SK-N-SH (cell line): ENCODE measurements around the gene CYP4F22. TPM values are rescaled to one million over a fixed set of nuclear protein-coding genes. Genes with fewer than 3 reads are reported as not detected.

Experiments
- CTCF ChIA-PET: fragments of 300-600, 350-600 bp; formaldehyde crosslinking; extraction: SDS; loops from one replicate; lab custom pipeline; 2021; lab: Yijun Ruan, JAX
- POLR2A ChIA-PET: fragments of 350-600 bp; sonication (Branson Sonifier 250); formaldehyde crosslinking; extraction: SDS; loops from one replicate; lab custom pipeline; 2020; ENCODE audit warnings: antibody characterized with exemption, inconsistent platforms; lab: Yijun Ruan, JAX
- DNase-seq: peaks from one replicate; pipeline ENCODE4 v3.0.0; 2012
- H2AFZ ChIP-seq: fragments of 200-600 bp; sonication (generic); 2 replicates; pipeline ENCODE4 v1.8.1; 2016; ENCODE audit warnings: antibody characterized with exemption, mild to moderate bottlenecking, low read depth
- H3F3A ChIP-seq: fragments of 200-600 bp; sonication (generic); replicated peaks from 2 replicates; pipeline ENCODE3; 2016; ENCODE audit warnings: antibody characterized with exemption, mild to moderate bottlenecking; ENCODE audit not compliant: insufficient read depth
- H3K27ac ChIP-seq, 2 experiments: fragments of 200-500 bp in 1 of 2; fragments of 200-600 bp in 1 of 2; sonication (Bioruptor generic) in 1 of 2; sonication (generic), shearing (Covaris generic) in 1 of 2; 2 replicates each; pipeline versions ENCODE4 v1.5.1 to v1.6.1; 2014 to 2016; ENCODE audit warnings: low read depth in 2 of 2, inconsistent platforms in 1 of 2, low read length in 1 of 2, mild to moderate bottlenecking in 1 of 2, mixed read lengths in 1 of 2
- H3K27me3 ChIP-seq: fragments of 200-600 bp; sonication (generic), shearing (Covaris generic); 2 replicates; pipeline ENCODE4 v1.6.1; 2016; ENCODE audit warnings: mixed run types; ENCODE audit not compliant: insufficient read depth
- H3K36me3 ChIP-seq, 2 experiments: fragments of 200-500 bp in 1 of 2; fragments of 200-600 bp in 1 of 2; sonication (Bioruptor generic) in 1 of 2; sonication (generic) in 1 of 2; replicated peaks in 1 of 2; 2 replicates each; pipeline versions ENCODE3 to v1.5.1; 2014 to 2016; ENCODE audit warnings: low read length in 1 of 2, mild to moderate bottlenecking in 1 of 2; ENCODE audit not compliant: insufficient read depth in 2 of 2, control insufficient read depth in 1 of 2
- H3K4me1 ChIP-seq, 2 experiments: fragments of 200-500 bp in 1 of 2; fragments of 200-600 bp in 1 of 2; sonication (Bioruptor generic) in 1 of 2; sonication (generic), shearing (Covaris generic) in 1 of 2; 2 replicates each; pipeline versions ENCODE4 v1.5.1 to v1.6.1; 2014 to 2016; ENCODE audit warnings: low read depth in 1 of 2, low read length in 1 of 2, mixed run types in 1 of 2; ENCODE audit not compliant: insufficient read depth in 2 of 2, control insufficient read depth in 1 of 2
- H3K4me2 ChIP-seq: fragments of 200-600 bp; sonication (generic), shearing (Covaris generic); 2 replicates; pipeline ENCODE4 v1.6.1; 2017; ENCODE audit warnings: mixed run types
- H3K4me3 ChIP-seq, 2 experiments: fragments of 200-500 bp in 1 of 2; fragments of 200-600 bp in 1 of 2; sonication (Bioruptor generic) in 1 of 2; sonication (generic), shearing (Covaris generic) in 1 of 2; 2 replicates each; pipeline versions ENCODE4 v1.5.1 to v1.8.1; 2014 to 2016; ENCODE audit warnings: low read depth in 2 of 2, inconsistent platforms in 1 of 2, low read length in 1 of 2, mild to moderate bottlenecking in 1 of 2, mixed read lengths in 1 of 2, moderate library complexity in 1 of 2
- H3K79me2 ChIP-seq: fragments of 200-600 bp; sonication (generic); 2 replicates; pipeline ENCODE4 v1.8.1; 2017; ENCODE audit warnings: mild to moderate bottlenecking; ENCODE audit not compliant: insufficient read depth
- H3K9ac ChIP-seq: fragments of 200-600 bp; sonication (generic); 2 replicates; pipeline ENCODE4 v1.6.1; 2017; ENCODE audit warnings: mixed run types
- H3K9me2 ChIP-seq: fragments of 200-600 bp; sonication (generic); 2 replicates; pipeline ENCODE4 v1.6.1; 2017; ENCODE audit warnings: mixed run types
- H3K9me3 ChIP-seq: fragments of 200-600 bp; sonication (generic); 2 replicates; pipeline ENCODE4 v1.6.1; 2017; ENCODE audit warnings: mixed run types, mild to moderate bottlenecking, moderate library complexity
- H4K20me1 ChIP-seq: fragments of 200-600 bp; sonication (generic); 2 replicates; pipeline ENCODE4 v1.6.1; 2017; ENCODE audit warnings: mild to moderate bottlenecking, mixed run types; ENCODE audit not compliant: insufficient read depth
- EP300 ChIP-seq, 2 experiments: IDR thresholded peaks; 2 replicates each; pipeline versions ENCODE4 v1.4.0 to v1.6.1; 2012; ENCODE audit warnings: borderline replicate concordance in 1 of 2, low read depth in 1 of 2, low read length in 1 of 2
- FOXJ3 ChIP-seq: sonication (generic); formaldehyde crosslinking; IDR thresholded peaks from 2 replicates; pipeline ENCODE4 v1.5.1; 2020; ENCODE audit warnings: mild to moderate bottlenecking, missing genetic modification reagents
- MAX ChIP-seq: IDR thresholded peaks from 2 replicates; pipeline ENCODE4 v1.4.0; 2012; ENCODE audit warnings: low read depth
- MXI1 ChIP-seq: IDR thresholded peaks from 2 replicates; pipeline ENCODE4 v1.6.1; 2012; ENCODE audit warnings: mild to moderate bottlenecking, low read depth, low read length, improper control_type of control experiment
- PBX3 ChIP-seq: IDR thresholded peaks from 2 replicates; pipeline ENCODE4; 2012
- POLR2AphosphoS5 ChIP-seq: IDR thresholded peaks from 2 replicates; pipeline ENCODE4 v1.6.1; 2012; ENCODE audit warnings: low read depth, low read length
- RAD21 ChIP-seq: IDR thresholded peaks from 2 replicates; pipeline ENCODE4 v1.6.1; 2012; ENCODE audit warnings: mild to moderate bottlenecking, low read length
- RCOR1 ChIP-seq: fragments of 150-350 bp; IDR thresholded peaks from 2 replicates; pipeline ENCODE4 v1.6.1; 2017; ENCODE audit warnings: antibody characterized with exemption, low read length
- RXRA ChIP-seq: IDR thresholded peaks from 2 replicates; pipeline ENCODE4 v1.4.0; 2012; ENCODE audit warnings: low read depth, mild to moderate bottlenecking, borderline replicate concordance
- SMC3 ChIP-seq: IDR thresholded peaks from 2 replicates; pipeline ENCODE4 v1.6.1; 2012; ENCODE audit warnings: low read depth, low read length, improper control_type of control experiment
- WGBS: methylation state at CpG from one replicate; pipeline ENCODE4 v1.1.6; 2017; ENCODE audit warnings: low lambda C conversion rate; 5-methylcytosine and 5-hydroxymethylcytosine counted together
- polyA plus RNA-seq, 3 experiments: library from polyadenylated mRNA; depleted of rRNA; stranded (reverse); fragments of >200 nt; gene quantifications; 2 replicates each; pipeline ENCODE4 v1.2.3, GENCODE V29; 2012
- TF ChIP-seq, protein P1 (sequence below): fragments of 200-600 bp; sonication (generic); IDR thresholded peaks from 2 replicates; pipeline ENCODE4 v1.6.1; 2017; ENCODE audit warnings: antibody characterized with exemption, mild to moderate bottlenecking, moderate library complexity
- TF ChIP-seq, protein P2 (sequence below): IDR thresholded peaks from 2 replicates; pipeline ENCODE4 v1.4.0; 2012; ENCODE audit warnings: low read depth, borderline replicate concordance
- TF ChIP-seq, protein P3 (sequence below): IDR thresholded peaks from 2 replicates; pipeline ENCODE4 v1.4.0; 2012; ENCODE audit warnings: low read depth, borderline replicate concordance

CYP4F22 gene
- polyA plus RNA-seq, 1 of the 3 experiments (the other 2 are of a cell fraction): not detected

DNA sequence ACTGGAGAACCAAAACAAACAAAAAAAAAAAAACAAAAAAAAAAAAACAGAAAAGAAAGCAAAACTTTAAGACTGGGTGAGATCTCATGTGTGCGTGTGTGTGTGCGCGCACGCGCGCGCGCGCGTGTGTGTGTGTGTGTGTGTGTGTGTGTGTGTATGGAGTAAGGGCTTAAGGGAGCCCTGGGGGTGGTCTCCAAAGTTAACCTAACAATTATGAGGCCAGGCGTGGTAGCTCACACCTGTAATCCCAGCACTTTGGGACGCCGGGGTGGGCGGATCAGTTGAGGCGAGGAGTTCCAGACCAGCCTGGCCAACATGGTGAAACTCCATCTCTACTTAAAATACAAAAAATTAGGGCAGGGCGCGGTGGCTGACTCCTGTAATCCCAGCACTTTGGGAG, 46.7 kb downstream of the CYP4F22 start (continued):
- TF ChIP-seq FOXJ3 (no peak), EP300 (IDR thresholded peaks at IDR 0.05; ENCODE audit: borderline replicate concordance in 1 of 2, low read depth in 1 of 2, low read length in 1 of 2) (no peak)

DNA sequence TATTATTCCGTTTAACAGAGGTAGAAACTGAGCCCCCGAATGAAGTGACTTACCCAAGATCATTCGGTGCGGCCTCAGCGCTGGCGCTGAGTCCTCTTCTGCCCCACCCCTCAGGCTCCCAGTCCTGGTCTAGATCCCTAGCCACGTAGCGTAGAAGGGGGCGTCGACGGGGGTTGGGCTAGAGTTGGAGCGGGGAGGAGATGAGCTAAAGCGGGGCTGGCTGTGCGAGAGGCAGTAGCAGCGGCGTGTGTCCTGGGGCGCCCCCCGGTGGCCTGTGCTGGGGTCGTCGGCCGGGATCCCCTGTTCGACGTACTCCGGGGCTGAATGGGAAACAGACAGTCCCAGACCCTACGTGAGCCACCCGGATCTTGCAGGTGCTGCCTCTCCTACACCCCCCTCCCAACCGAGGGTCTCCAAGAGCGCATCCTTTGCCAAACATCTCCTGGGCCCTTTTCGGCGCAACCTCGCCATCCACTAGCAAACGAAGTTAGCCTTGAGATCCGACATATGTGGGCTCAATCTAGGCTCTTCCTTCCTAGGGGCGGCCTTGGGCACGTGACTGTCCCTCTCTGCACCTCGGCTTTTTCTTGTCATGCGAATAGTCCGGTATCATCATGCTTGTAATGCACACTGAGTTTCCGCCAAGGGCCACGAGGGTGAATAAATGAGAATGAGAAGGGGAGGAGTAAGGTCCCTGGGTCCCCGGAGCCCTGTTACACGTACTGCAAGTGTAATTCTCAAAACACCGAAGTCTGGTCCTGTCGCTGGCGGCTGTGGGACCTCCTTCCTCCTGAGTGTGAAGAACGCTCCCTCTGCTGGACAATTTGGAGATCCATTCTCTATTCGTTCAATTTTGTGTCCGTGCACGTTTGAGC, 47.7 kb downstream of the CYP4F22 start:
- CTCF ChIA-PET: interaction anchor here (0.6 to 3.1 kb wide), 23 partner anchors 63 to 469 kb away, joined by 3 to 20 read pairs (median 4); partner anchors contain the start of gene AKAP8L
- no peak overlapping the region for H3K27ac ChIP-seq
- peaks cover 22% of the 10 kb centered on the region; the same call in 1 of the 2 replicates for H3K27me3 ChIP-seq
- no peaks in the 10 kb centered on the region for H3F3A ChIP-seq
- TF ChIP-seq RCOR1: no peak
- TF ChIP-seq, protein P1, sequence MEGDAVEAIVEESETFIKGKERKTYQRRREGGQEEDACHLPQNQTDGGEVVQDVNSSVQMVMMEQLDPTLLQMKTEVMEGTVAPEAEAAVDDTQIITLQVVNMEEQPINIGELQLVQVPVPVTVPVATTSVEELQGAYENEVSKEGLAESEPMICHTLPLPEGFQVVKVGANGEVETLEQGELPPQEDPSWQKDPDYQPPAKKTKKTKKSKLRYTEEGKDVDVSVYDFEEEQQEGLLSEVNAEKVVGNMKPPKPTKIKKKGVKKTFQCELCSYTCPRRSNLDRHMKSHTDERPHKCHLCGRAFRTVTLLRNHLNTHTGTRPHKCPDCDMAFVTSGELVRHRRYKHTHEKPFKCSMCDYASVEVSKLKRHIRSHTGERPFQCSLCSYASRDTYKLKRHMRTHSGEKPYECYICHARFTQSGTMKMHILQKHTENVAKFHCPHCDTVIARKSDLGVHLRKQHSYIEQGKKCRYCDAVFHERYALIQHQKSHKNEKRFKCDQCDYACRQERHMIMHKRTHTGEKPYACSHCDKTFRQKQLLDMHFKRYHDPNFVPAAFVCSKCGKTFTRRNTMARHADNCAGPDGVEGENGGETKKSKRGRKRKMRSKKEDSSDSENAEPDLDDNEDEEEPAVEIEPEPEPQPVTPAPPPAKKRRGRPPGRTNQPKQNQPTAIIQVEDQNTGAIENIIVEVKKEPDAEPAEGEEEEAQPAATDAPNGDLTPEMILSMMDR: peak; percentile 72
- TF ChIP-seq, protein P2, sequence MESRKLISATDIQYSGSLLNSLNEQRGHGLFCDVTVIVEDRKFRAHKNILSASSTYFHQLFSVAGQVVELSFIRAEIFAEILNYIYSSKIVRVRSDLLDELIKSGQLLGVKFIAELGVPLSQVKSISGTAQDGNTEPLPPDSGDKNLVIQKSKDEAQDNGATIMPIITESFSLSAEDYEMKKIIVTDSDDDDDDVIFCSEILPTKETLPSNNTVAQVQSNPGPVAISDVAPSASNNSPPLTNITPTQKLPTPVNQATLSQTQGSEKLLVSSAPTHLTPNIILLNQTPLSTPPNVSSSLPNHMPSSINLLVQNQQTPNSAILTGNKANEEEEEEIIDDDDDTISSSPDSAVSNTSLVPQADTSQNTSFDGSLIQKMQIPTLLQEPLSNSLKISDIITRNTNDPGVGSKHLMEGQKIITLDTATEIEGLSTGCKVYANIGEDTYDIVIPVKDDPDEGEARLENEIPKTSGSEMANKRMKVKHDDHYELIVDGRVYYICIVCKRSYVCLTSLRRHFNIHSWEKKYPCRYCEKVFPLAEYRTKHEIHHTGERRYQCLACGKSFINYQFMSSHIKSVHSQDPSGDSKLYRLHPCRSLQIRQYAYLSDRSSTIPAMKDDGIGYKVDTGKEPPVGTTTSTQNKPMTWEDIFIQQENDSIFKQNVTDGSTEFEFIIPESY: no peak
- no peak for TF ChIP-seq PBX3
- TF ChIP-seq MAX: peak; percentile 13; the same call in 1 of the 2 replicates
- no peak for TF ChIP-seq RXRA
- peak; percentile 90 for TF ChIP-seq SMC3
- peak; percentile 26; the same call in 1 of the 2 replicates for TF ChIP-seq MXI1
- TF ChIP-seq POLR2AphosphoS5: no peak
- TF ChIP-seq, protein P3, sequence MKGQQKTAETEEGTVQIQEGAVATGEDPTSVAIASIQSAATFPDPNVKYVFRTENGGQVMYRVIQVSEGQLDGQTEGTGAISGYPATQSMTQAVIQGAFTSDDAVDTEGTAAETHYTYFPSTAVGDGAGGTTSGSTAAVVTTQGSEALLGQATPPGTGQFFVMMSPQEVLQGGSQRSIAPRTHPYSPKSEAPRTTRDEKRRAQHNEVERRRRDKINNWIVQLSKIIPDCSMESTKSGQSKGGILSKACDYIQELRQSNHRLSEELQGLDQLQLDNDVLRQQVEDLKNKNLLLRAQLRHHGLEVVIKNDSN: peak; percentile 79
- peak; percentile 95 for TF ChIP-seq RAD21
- WGBS: 3% methylated on average over 33 of the region's 49 CpGs
- H3K36me3 ChIP-seq: no peaks in the 10 kb centered on the region
- H3K4me1 ChIP-seq: peaks cover 0 to 4% of the 10 kb centered on the region in 2 experiments; a peak in 1 of 4 replicates
- H3K4me2 ChIP-seq: peak overlapping the region; percentile 78
- POLR2A ChIA-PET: no interaction called here
- no peaks in the 10 kb centered on the region for H4K20me1 ChIP-seq
- H3K79me2 ChIP-seq: no peaks in the 10 kb centered on the region
- no peak overlapping the region for H3K9ac ChIP-seq
- H2AFZ ChIP-seq: peak overlapping the region; percentile 78
- H3K4me3 ChIP-seq: peak overlapping the region; percentile 9 to 45; a peak in 3 of 4 replicates
- peak; percentile 93 for DNase-seq
- H3K9me3 ChIP-seq: no peaks in the 10 kb centered on the region
- no peaks in the 10 kb centered on the region for H3K9me2 ChIP-seq
